Parathyroid adenoma (tissue), 2 donors: ENCODE results near the gene KIF23.

Experiments used
- H2AFZ ChIP-seq: fragments of 300-600 bp; sonication (generic); one replicate; pipeline ENCODE4 v1.7.0; 2017; ENCODE audit warnings: antibody characterized with exemption, mild to moderate bottlenecking
- H3K27ac ChIP-seq: fragments of 300-600 bp; sonication (generic); one replicate; pipeline ENCODE4 v1.7.0; 2017
- H3K27me3 ChIP-seq: fragments of 300-600 bp; sonication (generic); one replicate; pipeline ENCODE4 v1.7.0; 2017; ENCODE audit warnings: low read length; ENCODE audit not compliant: control insufficient read depth, insufficient read depth
- H3K36me3 ChIP-seq: fragments of 300-600 bp; sonication (generic); one replicate; pipeline ENCODE4 v1.7.0; 2017; ENCODE audit warnings: low read length; ENCODE audit not compliant: control insufficient read depth, insufficient read depth
- H3K4me1 ChIP-seq: fragments of 300-600 bp; sonication (generic); one replicate; pipeline ENCODE4 v1.7.0; 2017; ENCODE audit warnings: control low read depth
- H3K4me2 ChIP-seq: fragments of 300-600 bp; sonication (generic); one replicate; pipeline ENCODE4 v1.7.0; 2017; ENCODE audit warnings: low read length
- H3K4me3 ChIP-seq: fragments of 300-600 bp; sonication (generic); one replicate; pipeline ENCODE4 v1.7.0; 2017; ENCODE audit warnings: low read depth, low read length
- H3K79me2 ChIP-seq: fragments of 300-600 bp; sonication (generic); one replicate; pipeline ENCODE4 v1.7.0; 2017; ENCODE audit warnings: control low read depth
- H3K9ac ChIP-seq: fragments of 300-600 bp; sonication (generic); one replicate; pipeline ENCODE4 v1.7.0; 2017; ENCODE audit warnings: mild to moderate bottlenecking
- H3K9me3 ChIP-seq: fragments of 300-600 bp; sonication (generic); one replicate; pipeline ENCODE4 v1.7.0; 2017; ENCODE audit warnings: low read length; ENCODE audit not compliant: control insufficient read depth
- TF ChIP-seq, protein P1 (sequence below): fragments of 300-600 bp; sonication (generic); IDR thresholded peaks from one replicate; pipeline ENCODE4 v1.7.0; 2017; ENCODE audit warnings: antibody characterized with exemption, mild to moderate bottlenecking
- donor health status: primary hyperparathyroidism.

KIF23 gene

DNA sequence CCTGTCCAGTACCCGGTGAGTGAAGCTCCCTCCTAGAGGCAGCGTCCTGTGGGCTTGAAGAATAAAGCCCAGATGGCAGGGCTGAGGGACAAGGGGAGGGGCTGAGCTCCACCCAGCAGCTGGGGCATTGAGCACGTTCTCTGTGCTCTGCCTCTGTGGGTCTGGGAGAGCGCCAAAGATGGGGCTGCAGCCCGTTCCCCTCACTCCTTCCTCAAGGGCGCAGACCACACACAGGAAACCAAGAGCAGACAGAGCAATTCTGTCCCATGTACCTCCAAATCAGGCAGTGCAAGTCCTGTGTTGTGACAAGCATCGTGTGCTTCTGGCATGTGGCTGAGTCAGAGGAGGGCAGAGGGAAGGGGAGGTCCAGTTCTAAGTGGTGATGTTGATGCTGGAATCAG is 15.7 kb upstream of the KIF23 start:
- H3K4me1 ChIP-seq, result peaks cover 8% of the 10 kb centered on the region

DNA sequence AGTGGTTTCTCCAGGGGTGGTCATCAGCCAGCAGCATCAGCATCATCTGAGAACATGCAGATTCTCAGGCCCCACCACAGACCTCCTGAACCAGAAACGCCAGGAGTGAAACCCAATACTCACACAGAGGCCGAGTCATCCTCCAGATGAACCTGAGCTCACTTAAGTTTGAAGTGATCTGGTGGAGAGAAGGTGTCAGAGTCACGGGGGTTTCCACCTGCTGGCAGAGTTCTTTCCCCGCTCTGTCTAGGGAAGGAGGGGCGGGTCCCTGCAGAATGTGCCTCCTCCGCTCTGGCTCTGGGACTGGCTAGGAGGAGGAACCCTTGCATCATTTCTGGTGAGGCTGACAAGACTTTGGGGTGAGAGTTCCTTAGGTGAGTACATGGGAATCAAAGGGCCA is 13.3 kb upstream of the KIF23 start:
- H3K4me3 ChIP-seq, result no peak overlapping the region
- H3K9ac ChIP-seq, result no peak overlapping the region
- TF ChIP-seq, protein P1, sequence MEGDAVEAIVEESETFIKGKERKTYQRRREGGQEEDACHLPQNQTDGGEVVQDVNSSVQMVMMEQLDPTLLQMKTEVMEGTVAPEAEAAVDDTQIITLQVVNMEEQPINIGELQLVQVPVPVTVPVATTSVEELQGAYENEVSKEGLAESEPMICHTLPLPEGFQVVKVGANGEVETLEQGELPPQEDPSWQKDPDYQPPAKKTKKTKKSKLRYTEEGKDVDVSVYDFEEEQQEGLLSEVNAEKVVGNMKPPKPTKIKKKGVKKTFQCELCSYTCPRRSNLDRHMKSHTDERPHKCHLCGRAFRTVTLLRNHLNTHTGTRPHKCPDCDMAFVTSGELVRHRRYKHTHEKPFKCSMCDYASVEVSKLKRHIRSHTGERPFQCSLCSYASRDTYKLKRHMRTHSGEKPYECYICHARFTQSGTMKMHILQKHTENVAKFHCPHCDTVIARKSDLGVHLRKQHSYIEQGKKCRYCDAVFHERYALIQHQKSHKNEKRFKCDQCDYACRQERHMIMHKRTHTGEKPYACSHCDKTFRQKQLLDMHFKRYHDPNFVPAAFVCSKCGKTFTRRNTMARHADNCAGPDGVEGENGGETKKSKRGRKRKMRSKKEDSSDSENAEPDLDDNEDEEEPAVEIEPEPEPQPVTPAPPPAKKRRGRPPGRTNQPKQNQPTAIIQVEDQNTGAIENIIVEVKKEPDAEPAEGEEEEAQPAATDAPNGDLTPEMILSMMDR, result no peak
- no peaks in the 10 kb centered on the region for H3K27me3 ChIP-seq
- H3K79me2 ChIP-seq, result peaks cover 2% of the 10 kb centered on the region
- H3K4me1 ChIP-seq, result no peaks in the 10 kb centered on the region
- H3K9me3 ChIP-seq, result no peaks in the 10 kb centered on the region
- H3K36me3 ChIP-seq, result no peaks in the 10 kb centered on the region
- H2AFZ ChIP-seq, result no peak overlapping the region
- H3K4me2 ChIP-seq, result no peak overlapping the region
- H3K27ac ChIP-seq, result no peak overlapping the region

More for the DNA sequence above, 15.7 kb upstream of the KIF23 start:
- TF ChIP-seq, protein P1, result no peak
- no peak overlapping the region for H3K9ac ChIP-seq
- H3K4me2 ChIP-seq, result no peak overlapping the region
- H3K27ac ChIP-seq, result no peak overlapping the region
- H3K9me3 ChIP-seq, result no peaks in the 10 kb centered on the region
- no peaks in the 10 kb centered on the region for H3K36me3 ChIP-seq
- H3K4me3 ChIP-seq, result no peak overlapping the region
- no peaks in the 10 kb centered on the region for H3K27me3 ChIP-seq
- no peak overlapping the region for H2AFZ ChIP-seq
- H3K79me2 ChIP-seq, result peaks cover 2% of the 10 kb centered on the region

DNA sequence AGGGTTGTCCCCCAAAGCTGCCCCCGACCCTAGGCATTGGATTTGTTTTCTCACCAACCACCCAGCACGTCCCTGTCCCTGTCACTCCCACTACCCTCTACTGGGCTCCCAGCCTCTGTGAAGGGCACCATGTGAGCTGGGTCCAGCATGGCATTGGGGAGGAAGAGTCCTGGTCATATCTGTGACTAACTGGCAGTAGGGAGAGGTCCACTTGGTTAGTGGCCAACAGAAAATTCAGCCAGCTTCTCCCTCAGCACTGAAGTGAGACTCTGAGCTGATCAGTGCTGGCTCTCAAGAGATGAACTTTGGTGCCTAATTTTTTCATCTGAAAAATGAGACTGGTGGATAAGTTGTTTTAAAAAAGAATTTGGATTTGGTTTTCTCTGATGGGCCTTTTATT is 11.3 kb upstream of the KIF23 start:
- H3K27me3 ChIP-seq, result no peaks in the 10 kb centered on the region
- no peak overlapping the region for H3K4me3 ChIP-seq
- no peaks in the 10 kb centered on the region for H3K36me3 ChIP-seq
- H3K9ac ChIP-seq, result no peak overlapping the region
- no peaks in the 10 kb centered on the region for H3K79me2 ChIP-seq
- H3K9me3 ChIP-seq, result no peaks in the 10 kb centered on the region
- TF ChIP-seq, protein P1, result no peak
- H3K4me2 ChIP-seq, result no peak overlapping the region
- no peak overlapping the region for H3K27ac ChIP-seq
- H3K4me1 ChIP-seq, result peaks cover 3% of the 10 kb centered on the region
- H2AFZ ChIP-seq, result no peak overlapping the region

DNA sequence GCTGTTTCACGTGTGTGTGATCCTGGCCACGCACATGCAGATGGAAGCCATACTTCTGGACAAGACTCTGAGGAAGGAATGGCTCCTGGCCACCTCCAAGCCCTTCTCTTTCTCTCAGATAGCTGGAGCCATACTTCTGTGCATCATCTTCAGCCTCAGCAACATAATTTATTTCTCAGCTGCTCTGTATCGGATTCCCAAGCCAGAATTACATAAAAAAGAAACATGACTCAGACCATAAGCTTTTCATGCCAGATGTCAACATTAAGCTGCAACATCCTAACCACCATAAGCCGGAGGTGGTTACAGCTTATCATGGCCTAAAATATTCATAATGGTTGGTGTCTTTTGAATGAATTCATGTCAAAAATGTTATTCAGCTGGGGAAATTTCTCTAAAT is 10.6 kb upstream of the KIF23 start:
- no peak overlapping the region for H3K4me3 ChIP-seq
- peaks cover 4% of the 10 kb centered on the region for H3K4me1 ChIP-seq
- H3K9ac ChIP-seq, result no peak overlapping the region
- TF ChIP-seq, protein P1, result no peak
- H3K79me2 ChIP-seq, result no peaks in the 10 kb centered on the region
- H3K4me2 ChIP-seq, result no peak overlapping the region
- H3K36me3 ChIP-seq, result no peaks in the 10 kb centered on the region
- H3K9me3 ChIP-seq, result no peaks in the 10 kb centered on the region
- H3K27me3 ChIP-seq, result no peaks in the 10 kb centered on the region
- no peak overlapping the region for H3K27ac ChIP-seq
- no peak overlapping the region for H2AFZ ChIP-seq

DNA sequence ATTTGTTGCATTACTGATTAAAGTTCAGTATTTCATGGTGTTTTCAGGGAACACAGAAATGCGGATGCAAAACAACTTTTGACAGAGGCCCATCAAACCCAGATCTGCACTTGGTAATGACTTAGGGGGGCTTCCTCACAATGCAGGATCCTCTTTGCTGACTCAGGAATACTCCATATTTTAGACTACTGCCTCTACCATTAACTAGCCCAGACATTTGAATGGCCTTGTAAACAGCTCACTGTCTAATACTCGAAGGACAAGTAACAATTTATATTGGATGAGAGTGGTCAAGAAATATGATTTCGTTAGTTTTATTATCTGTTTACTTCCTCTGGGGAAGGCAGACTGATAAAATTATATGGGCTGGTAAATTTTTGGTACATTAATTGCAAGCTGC is 9.0 kb upstream of the KIF23 start:
- Histone ChIP-seq H3K4me1 (peaks cover 4% of the 10 kb centered on the region), H3K27ac (no peak overlapping the region), H3K4me2 (no peak overlapping the region), H3K79me2 (no peaks in the 10 kb centered on the region), H3K36me3 (no peaks in the 10 kb centered on the region), H3K27me3 (no peaks in the 10 kb centered on the region), H2AFZ (no peak overlapping the region), H3K9me3 (no peaks in the 10 kb centered on the region), H3K4me3 (no peak overlapping the region), H3K9ac (no peak overlapping the region)
- TF ChIP-seq, protein P1, result no peak
